Esophagus squamous epithelium (tissue), 5 donors: ENCODE results near the gene NPDC1. TPM values are rescaled to one million over a fixed set of nuclear protein-coding genes. Genes with fewer than 3 reads are reported as not detected.

Experiments used
- DNase-seq: peaks from one replicate; lab custom pipeline; 2025; lab: John Stamatoyannopoulos, UW
- H3K27ac ChIP-seq, 4 donors: fragments of 200-600 bp; sonication (generic); one replicate each; pipeline ENCODE4 v1.5.1; 2016 to 2019; ENCODE audit warnings: mild to moderate bottlenecking in 1 of 4
- H3K27me3 ChIP-seq, 4 donors: fragments of 200-600 bp; sonication (generic); 1 replicate in 3 of 4; 2 replicates in 1 of 4; pipeline versions ENCODE4 v1.5.1 to v1.6.0; 2017 to 2021; ENCODE audit warnings: antibody characterized with exemption in 1 of 4
- H3K36me3 ChIP-seq, 3 donors: fragments of 200-600 bp; sonication (generic); one replicate each; pipeline ENCODE4 v1.5.1; 2016 to 2019
- H3K4me1 ChIP-seq, 3 donors: fragments of 200-600 bp; sonication (generic); one replicate each; pipeline ENCODE4 v1.5.1; 2017 to 2019
- H3K4me3 ChIP-seq, 4 donors: fragments of 200-600 bp; sonication (generic); 1 replicate in 3 of 4; 2 replicates in 1 of 4; pipeline ENCODE4 v1.5.1; 2016 to 2019; ENCODE audit warnings: mild to moderate bottlenecking in 2 of 4, moderate library complexity in 1 of 4
- H3K9me3 ChIP-seq, 3 donors: fragments of 200-600 bp; sonication (generic); one replicate each; pipeline ENCODE4 v1.5.1; 2016 to 2019
- CTCF ChIP-seq, 6 experiments: fragments of 450-650 bp in 4 of 6; fragments of 200-600 bp in 2 of 6; sonication (generic) in 2 of 6; IDR thresholded peaks; one replicate each; pipeline ENCODE4 v1.5.1; 2016 to 2019; ENCODE audit warnings: antibody characterized with exemption in 6 of 6, mild to moderate bottlenecking in 4 of 6, moderate library complexity in 4 of 6
- POLR2A ChIP-seq, 4 donors: fragments of 450-650 bp; IDR thresholded peaks; one replicate each; pipeline ENCODE4 v1.6.1; 2017; ENCODE audit warnings: antibody characterized with exemption in 4 of 4, mild to moderate bottlenecking in 4 of 4, moderate library complexity in 3 of 4
- WGBS, 2 donors: methylation state at CpG; one replicate each; pipeline ENCODE4 v1.1.5; 2018; 5-methylcytosine and 5-hydroxymethylcytosine counted together
- intact Hi-C: fragments of 100-400 bp; cut with DNase I; formaldehyde crosslinking; loops from one replicate; pipeline ENCODE4 v1.15.0; 2022
- total RNA-seq, 4 donors: library from RNA; depleted of rRNA; stranded (reverse); fragments of >200 nt; gene quantifications; one replicate each; pipeline ENCODE4 v1.1.0, GENCODE V29; 2016
- donor health status: DM: yes; HTN: yes; CAD: no.

Gene NPDC1
- total RNA-seq, 4 donors from 2014 or later: 11.9 to 45.2 (median 20.3) TPM

GRCh38 chr9:137038916-137039315, 7.1 kb downstream of the NPDC1 start:
- H3K27ac ChIP-seq: no peak overlapping the region
- no peak overlapping the region for H3K4me3 ChIP-seq
- peaks cover 0 to 23% (median 5%) of the 10 kb centered on the region in 3 donors for H3K36me3 ChIP-seq
- peaks cover 0 to 19% (median 0%) of the 10 kb centered on the region in 4 donors for H3K27me3 ChIP-seq
- no peak for TF ChIP-seq POLR2A (IDR thresholded peaks at IDR 0.05)
- no peak for TF ChIP-seq CTCF (IDR thresholded peaks at IDR 0.05)
- H3K4me1 ChIP-seq: peaks cover 14 to 32% (median 17%) of the 10 kb centered on the region in 3 donors
- H3K9me3 ChIP-seq: no peaks in the 10 kb centered on the region
- DNase-seq: no peak
- 57% methylated on average over 3 of the region's 9 CpGs; no CpG with 5 or more reads in 1 of the 2 donors for WGBS, 2 donors
- intact Hi-C loops: no loop called here

GRCh38 chr9:137037483-137037882, 8.5 kb downstream of the NPDC1 start:
- intact Hi-C loops: no loop called here
- TF ChIP-seq POLR2A (IDR thresholded peaks at IDR 0.05): no peak
- no peak for TF ChIP-seq CTCF (IDR thresholded peaks at IDR 0.05)
- 85 to 89% methylated on average over 8 to 9 of the region's 10 CpGs for WGBS, 2 donors

GRCh38 chr9:137037035-137037434, 8.9 kb downstream of the NPDC1 start:
- Histone ChIP-seq H3K27me3 (peaks cover 0 to 11% (median 0%) of the 10 kb centered on the region in 4 donors), H3K27ac (no peak overlapping the region), H3K4me1 (peaks cover 14 to 26% (median 15%) of the 10 kb centered on the region in 3 donors), H3K36me3 (peaks cover 0 to 23% (median 5%) of the 10 kb centered on the region in 3 donors), H3K9me3 (no peaks in the 10 kb centered on the region), H3K4me3 (no peak overlapping the region)
- TF ChIP-seq CTCF (IDR thresholded peaks at IDR 0.05) (no peak), POLR2A (IDR thresholded peaks at IDR 0.05) (no peak)
- no peak for DNase-seq
- WGBS, 2 donors: 59 to 80% methylated on average over 3 to 12 of the region's 13 CpGs
- intact Hi-C loops: no loop called here

More at GRCh38 chr9:137037483-137037882, 8.5 kb downstream of the NPDC1 start:
- Histone ChIP-seq H3K36me3 (peaks cover 0 to 23% (median 5%) of the 10 kb centered on the region in 3 donors), H3K27me3 (peaks cover 0 to 11% (median 0%) of the 10 kb centered on the region in 4 donors), H3K9me3 (no peaks in the 10 kb centered on the region), H3K4me3 (no peak overlapping the region), H3K4me1 (peaks cover 14 to 25% (median 15%) of the 10 kb centered on the region in 3 donors), H3K27ac (no peak overlapping the region)
- DNase-seq: no peak

GRCh38 chr9:137035937-137036336, 10.0 kb downstream of the NPDC1 start:
- WGBS, 2 donors: no CpG with 5 or more reads among the region's 8 CpGs
- Histone ChIP-seq H3K4me1 (peaks cover 14 to 36% (median 15%) of the 10 kb centered on the region in 3 donors), H3K36me3 (peaks cover 0 to 23% (median 5%) of the 10 kb centered on the region in 3 donors), H3K9me3 (no peaks in the 10 kb centered on the region), H3K4me3 (no peak overlapping the region), H3K27ac (no peak overlapping the region), H3K27me3 (peaks cover 0 to 11% (median 0%) of the 10 kb centered on the region in 4 donors)
- intact Hi-C loops: no loop called here
- TF ChIP-seq POLR2A (IDR thresholded peaks at IDR 0.05) (no peak), CTCF (IDR thresholded peaks at IDR 0.05) (no peak)
- no peak for DNase-seq

GRCh38 chr9:137035507-137035834, 10.5 kb downstream of the NPDC1 start:
- no peak for TF ChIP-seq POLR2A (IDR thresholded peaks at IDR 0.05)
- no peak for TF ChIP-seq CTCF (IDR thresholded peaks at IDR 0.05)
- Histone ChIP-seq H3K36me3 (peaks cover 0 to 19% (median 5%) of the 10 kb centered on the region in 3 donors), H3K9me3 (no peaks in the 10 kb centered on the region), H3K4me1 (peaks cover 14 to 36% (median 20%) of the 10 kb centered on the region in 3 donors), H3K27ac (peak overlapping the region in 1 of 4 donors; percentile 54), H3K4me3 (peak overlapping the region in 1 of 4 donors; percentile 26), H3K27me3 (peaks cover 0 to 11% (median 0%) of the 10 kb centered on the region in 4 donors)
- WGBS, 2 donors: 0% methylated on average over 3 of the region's 9 CpGs
- DNase-seq: no peak
- intact Hi-C loops: no loop called here
